HG02938 (cell line): Measurements from ENCODE around the gene ABHD15.

ENCODE experiments used
- ATAC-seq: cut with Tn5 transposase; IDR thresholded peaks from one replicate; pipeline ENCODE4 v1.9.1; 2021; ENCODE audit warnings: mild to moderate bottlenecking, moderate library complexity; ENCODE audit not compliant: unreplicated experiment

The ABHD15 gene

DNA sequence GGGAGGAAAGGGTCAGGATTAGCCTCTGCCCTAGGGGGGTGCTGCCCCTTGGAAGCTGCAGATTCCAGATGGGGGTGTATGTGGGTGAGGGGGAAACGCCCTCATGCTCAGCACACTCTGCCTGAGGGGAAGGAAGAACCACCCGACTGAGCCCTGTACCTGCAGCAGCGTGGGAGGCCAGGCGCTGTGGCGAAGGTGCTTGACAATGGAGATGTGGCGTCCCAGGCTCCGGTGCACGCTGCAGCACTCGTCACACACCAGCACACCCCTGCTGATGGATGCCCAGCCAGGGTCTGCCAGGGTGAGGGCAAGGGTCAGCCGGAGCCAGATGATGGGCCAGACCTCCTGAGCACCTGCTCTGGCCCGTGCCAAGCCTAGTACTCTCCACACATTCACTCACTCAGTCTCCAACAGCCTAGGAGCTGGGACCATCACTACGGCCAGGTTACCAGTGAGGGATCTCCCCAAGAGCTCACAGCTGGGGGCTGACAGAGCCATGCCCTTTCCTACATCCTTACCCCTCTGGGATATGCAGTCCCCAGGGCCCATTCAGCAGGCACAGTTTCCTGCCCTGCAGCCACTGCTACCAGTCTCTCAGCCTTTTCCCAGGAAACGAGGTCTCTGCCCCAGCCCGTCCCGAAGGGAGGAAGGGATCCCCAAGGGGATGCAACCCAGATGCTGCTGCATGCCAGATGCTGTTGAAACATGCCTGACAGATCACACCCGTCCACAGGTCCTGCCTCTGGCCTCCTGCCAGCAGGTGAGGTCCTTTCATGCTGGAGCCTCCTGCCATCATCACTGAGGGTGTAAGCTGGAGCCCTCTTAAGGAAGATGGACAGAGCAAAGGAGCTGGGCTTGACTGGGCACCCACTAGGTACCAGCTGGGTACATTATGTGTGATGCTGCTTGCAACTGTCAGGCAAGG lies 16.7 kb upstream of the ABHD15 start:
- ATAC-seq: no peak

DNA sequence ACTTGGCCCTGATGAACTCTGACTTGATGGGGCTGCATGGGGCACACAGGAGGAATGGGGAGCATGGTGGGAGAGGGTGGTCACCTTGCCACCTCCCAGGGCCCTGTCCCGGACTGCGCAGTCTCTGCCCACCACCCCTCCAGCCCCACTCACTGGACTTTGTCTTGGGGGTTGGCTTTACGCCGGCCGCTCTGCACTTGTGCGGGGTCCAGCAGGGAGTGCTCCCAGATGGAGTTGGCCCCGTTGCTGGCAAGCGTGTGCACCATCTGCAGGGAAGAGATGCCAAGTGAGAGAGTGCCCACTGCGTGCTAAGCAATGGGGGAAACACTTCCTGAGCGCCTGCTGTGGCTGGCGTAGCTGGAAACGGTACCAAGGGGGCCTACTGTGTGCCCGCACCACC lies 15.9 kb upstream of the ABHD15 start:
- no peak for ATAC-seq

DNA sequence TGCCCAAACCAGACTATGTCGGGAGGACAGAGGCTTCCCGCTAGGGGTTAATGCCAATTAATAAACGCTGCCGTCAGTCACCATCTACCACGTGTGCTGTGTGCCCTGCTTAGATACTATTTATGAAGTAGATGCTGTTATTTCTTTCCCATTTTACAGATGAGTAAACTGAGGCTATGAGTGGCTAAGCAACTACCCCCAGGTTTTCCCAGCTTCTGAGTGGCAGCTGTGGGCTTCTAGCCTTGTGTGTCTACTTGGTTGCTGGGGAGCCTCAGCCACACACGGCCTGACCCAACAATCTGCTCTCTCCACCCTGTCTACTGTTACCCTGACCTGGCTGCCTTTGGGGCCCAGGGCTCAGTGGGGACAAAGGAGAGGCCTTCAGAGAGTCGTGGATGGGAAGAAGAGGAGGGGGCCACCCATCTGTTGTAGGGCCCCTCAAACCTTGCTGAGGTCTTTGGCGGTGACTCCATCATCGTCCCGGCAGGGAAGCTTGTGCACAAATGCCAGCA lies 15.5 kb upstream of the ABHD15 start:
- ATAC-seq: no peak

DNA sequence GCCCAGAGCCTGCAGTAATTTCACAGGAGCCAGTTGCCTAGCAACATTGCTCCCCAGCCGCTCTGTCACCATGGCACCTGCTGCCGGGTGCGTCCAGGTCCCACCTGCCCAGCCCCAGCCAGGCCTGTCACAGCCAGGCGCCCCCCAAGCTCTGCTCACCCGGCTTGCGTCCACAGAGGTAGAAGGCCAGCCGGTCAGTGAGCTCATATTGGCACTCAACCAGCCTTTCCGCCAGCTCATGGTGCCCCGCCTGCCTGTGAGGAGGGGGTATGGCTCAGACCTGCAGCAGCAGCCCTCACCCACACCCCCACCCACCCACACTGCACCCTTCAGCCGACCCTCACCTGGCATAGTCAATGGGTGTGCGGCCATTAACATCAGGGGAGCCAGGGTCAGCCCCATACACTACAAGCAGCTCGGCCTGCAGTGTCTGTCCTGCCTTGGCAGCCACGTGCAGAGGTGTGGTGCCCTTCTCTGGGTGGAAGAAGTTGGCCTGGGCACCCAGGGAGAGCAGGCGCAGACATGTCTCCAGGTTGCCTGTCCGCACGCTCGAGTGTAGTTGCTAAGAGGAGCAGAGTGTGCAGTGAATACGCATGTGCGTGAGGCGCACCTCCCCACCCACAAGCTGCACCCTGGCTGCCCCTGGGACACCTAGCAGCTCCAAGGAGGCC lies 14.9 kb upstream of the ABHD15 start:
- ATAC-seq: no peak

DNA sequence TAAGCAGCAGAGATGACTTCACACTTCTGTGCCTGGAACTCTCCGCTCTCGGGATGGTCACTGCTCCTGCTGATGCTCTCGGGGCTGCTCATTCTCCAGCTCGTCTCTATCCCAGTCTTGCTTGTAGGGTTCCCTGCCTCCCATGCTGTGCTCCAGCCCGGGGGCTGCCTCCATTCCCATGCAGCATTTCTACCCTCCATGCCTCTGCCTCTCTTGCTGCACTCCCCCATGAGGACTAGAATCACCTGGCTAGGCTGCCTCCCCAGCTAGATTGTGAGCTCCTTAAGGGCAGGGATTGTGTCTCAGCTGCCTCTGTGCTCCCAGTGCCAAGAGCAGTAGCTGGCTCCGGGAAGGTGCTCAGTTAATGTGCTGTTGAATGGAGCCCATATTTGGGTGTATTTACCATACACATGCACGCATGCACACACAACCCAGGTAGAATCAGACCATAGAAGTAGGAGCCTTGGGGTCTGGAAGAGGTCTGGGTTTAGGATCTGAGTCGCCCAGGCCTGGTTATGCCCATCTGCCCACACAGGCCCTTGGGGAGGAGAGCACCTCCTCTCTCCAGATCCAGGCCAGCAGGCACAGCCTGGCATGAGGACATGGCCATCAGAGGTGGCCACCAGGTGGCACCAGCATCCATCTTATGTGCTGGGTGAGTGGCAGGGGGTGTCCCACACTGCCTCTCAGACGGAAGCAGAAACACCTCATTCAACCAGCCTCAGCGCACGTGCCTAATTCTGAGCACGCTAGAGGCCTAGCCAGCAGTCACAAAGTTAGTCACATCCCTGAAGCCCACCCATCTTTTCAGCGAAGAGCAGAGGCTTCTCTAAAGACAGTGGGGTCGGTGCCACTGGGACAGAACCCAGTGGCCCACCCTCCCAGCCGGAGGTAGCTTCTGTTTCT lies 13.3 kb upstream of the ABHD15 start:
- peak; percentile 69 for ATAC-seq

DNA sequence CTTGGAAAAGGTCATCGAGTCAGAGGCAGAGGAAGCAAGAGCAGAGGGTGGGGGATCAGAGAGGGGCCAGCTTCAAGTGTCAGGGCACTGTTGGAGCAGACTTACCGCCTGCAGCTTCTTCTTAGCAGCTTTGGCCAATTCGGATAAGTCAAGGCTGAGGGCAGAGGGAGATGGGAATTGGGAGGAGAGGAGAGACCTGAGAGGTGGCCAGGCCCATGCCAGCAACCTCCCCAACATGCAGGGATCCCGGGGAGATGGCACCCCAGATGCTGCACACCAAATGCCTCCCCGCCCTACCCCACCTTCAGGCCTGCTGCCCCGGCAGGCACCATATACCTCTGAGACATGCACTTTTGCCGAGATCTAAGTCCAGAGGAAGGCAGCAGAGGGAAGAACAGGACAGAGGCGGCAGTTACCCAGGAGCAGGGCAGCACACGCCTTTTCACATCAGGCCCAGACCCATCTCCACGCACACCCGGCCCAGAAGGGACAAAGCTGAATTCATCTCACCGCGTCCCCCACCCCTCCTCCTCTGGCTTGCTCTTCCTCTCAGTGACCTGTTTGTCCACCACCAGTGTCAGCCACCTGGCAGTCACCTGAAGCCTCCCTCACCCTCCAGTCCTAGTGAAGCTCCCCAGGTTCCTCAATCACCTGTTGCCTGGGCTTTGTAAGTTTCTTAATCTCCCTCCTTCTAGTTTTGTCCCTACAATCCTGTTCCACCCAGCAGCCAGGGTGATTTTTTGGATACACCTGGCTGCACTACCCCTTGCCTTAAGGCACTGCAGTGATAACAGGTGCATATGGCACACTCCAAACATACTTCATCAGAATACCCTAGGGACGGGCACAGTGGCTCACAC lies 12.0 kb upstream of the ABHD15 start:
- ATAC-seq: no peak

DNA sequence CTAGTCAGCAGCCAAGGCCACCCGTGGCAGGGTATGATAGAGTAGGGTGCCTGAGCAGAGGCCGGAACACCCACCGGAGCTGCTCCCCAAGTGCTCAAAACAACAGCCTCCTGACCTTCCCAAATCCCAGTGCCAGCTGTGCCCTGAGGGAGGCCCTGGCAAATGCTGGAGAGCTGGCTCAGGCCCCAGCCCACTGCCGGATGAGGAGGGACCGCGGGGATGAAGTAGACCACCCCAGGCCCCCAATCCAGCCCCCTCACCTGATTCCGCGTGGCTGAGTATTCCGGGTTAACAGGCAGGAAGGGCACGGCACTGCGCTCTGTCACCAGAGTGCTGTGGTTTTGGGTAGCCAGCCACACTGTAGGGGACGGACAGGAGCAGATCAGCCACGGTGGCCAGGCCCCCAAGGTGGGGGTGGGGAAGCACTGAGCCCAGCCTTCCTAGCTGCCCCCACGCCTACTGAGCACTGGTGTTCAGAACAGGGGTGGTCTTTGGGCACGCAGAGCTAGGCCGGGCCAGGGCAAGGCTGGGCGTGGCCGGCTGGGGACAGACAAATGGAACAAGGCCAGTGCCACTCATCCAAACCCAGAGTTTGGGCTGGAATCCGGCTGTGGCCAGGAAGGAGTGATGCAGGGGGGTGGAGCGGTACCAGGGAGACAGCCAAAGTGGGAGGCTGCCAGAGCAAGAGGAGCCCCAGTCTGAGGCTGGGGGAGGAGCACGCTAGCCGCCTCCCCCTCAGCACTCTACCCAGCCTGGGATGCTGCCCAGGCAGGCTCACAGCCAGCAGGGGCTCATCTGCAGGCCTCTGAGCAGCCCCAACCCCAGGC lies 10.8 kb upstream of the ABHD15 start:
- ATAC-seq: no peak

DNA sequence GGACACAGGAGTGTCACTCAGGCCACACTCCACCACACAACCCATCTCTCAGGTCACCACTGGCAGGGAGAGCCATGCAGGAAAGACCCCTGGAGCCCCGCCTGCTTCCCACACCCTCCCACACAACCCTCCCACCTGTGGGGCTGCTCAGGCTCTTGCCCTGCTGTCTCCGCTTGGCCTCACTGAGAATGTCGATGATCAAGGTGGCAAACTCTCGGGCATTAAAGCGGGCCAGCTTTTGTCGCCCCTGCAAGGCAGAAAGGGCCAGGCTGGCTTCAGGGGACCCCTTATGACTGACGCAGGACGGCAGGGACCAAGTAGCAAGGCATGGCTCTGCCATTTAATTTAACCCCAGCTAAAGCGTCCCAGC lies 10.1 kb upstream of the ABHD15 start:
- no peak for ATAC-seq

DNA sequence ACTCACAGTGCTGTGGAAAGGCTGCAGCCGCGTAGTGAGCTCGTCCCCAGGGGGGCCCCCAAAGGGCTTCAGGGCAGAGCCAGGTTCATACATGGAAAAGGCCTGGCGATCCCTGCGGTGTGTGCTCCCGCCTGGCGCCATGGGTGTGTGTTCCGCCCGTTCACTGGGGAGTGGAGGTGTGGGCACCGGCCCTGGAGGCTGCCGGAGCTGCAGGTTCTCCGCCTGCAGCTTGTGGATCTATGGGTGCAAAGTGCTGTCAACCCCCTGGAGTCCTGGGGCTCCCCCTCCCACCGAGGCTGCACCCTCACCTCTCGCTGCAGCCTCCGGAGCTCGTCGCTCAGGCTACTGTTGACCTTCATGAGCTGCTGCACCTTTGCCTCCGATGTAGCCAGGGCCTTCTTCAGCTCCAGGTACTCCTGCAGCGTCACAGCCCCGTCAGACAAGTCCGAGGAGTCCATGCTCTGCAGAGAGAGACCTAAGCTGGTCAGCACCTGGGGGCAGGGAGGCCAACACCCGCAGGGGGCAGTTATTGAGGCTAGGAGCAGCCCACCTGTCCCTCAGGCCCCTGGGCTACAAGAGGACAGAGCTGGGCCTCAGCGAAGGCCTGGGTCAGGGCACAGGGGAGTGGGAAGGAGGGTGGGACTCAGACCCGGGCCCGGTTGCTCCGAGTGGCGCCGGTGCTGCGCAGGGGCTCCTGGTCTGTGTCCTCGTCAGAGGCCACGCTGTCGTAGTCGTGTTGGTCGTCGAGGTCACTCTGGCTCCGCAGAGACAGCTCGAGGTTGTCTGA lies 9.6 kb upstream of the ABHD15 start:
- ATAC-seq: no peak

DNA sequence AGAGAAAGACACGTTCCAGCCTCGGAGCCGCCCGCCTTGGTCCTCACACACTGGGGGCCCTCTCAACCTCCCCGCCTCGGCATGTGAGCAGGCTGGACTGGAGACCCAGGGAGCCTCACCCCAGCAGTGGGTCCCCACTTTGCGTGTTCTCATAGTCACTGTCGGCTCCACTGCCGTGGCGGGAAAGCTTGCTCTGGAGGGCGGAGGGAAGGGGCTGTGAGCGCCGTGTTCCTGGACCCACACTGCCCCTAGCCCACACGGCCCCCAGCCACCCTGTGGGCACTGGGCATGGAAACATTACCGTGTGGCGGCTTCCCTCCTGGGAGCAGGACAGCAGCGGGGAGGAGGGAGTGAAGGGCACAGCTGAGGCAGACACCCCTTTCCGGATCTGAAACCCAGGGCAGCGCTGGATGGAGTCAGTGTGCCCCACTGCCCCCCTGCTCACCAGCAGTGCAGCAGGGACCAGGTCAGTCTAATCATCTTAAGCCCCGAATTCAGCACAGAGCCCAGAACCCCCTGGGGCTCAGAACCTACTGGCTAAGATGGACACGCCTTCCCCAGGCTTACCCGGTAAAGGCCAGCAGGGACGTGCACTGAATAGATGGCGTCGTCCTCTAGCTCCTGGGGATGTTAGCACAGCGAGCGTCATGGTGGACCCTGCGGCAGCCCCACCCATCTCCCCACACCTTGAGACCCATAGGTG lies 8.8 kb upstream of the ABHD15 start:
- ATAC-seq: no peak

DNA sequence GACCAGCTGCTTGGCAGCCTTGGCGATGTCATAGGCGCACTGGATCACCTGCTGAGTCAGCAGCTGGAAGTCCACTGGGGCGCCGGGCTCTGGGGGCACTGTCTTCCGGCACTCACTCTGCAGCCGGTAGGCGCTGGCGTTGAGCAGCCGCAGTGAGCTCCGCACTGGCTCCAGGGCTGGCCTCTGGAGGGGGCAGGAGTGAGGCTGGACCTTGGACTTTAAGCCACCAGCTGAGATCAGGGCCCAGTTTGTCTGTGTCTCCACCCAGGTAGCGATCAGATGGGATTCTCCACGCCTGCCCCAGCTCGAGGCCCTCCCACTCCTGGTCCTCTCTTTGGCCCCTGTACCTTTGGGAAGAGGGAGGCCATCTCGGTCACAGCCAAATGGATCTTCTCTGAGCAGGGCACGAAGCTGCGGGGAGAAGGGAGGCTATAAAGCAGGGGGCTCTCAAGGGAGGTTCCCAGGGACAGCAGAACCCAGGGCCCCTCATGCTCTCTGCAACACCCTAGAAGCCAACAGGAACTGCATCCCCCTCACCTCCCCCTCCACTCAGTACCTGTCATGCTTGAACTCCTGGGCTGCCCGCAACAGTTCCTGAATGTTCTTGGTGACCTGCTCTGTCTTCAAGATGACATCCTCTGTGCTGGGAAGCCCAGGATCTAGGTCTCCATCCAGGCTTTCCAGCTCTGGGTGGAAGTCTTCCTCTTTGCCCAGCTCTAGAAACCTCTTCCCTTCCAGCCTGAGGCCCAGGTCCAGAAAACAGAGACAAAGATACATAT lies 8.1 kb upstream of the ABHD15 start:
- no peak for ATAC-seq

DNA sequence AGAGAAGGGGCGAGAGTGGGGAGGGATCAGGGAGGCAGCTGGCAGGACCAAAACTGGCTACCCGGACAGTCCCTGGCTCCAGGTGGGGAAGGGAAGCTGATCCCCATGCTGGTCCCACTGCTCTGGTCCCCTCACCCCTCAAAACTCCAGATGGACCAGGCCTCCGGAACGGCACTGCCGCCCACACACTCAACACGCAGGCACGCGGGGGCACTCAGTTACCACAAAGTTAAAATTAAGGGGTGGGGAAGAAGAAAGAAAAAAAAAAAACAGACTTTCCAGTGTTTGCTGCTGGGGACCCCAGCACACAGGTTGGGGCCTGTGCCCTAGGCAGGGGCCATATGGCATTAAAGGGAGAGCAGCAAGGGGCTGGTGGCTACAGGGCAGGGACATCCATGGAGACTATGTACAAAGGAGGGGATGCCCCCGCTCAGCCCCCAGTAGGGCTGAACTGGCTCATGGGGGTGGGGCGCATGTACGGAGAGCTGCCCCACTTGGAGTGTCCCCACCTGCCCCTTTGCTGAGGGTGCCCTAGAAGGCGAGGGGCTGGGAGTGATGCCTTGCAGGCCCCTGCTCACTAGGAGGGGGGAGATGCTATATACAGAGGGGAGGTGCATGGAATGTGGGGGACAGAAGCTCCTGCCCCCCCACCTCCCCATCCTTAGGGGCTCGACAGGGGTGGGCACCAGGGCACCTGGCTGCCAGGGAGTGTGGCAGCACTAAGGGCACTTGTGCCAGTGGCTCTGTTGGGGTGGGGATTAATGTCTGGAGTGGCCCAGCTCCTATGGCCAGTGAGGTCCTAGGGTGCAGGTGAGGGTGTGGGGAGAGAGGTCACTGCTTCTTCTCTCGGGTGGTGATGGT lies 7.3 kb upstream of the ABHD15 start:
- ATAC-seq: no peak

DNA sequence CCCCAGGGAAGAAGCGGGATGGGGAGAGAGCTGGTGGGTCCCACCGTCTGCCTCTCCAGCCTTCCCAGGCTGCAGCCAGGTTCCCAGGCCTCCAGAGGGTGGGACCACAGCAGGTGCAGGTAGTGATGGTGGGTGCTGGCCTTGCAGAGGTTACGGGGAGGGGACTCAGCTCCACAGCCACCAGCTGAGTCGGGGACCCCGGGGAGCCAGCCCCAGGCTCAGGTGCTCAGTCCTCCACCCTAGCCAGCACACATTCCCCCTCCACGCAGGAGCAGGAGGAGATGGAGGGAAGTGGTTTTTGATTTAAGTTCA lies 6.7 kb upstream of the ABHD15 start:
- no peak for ATAC-seq

DNA sequence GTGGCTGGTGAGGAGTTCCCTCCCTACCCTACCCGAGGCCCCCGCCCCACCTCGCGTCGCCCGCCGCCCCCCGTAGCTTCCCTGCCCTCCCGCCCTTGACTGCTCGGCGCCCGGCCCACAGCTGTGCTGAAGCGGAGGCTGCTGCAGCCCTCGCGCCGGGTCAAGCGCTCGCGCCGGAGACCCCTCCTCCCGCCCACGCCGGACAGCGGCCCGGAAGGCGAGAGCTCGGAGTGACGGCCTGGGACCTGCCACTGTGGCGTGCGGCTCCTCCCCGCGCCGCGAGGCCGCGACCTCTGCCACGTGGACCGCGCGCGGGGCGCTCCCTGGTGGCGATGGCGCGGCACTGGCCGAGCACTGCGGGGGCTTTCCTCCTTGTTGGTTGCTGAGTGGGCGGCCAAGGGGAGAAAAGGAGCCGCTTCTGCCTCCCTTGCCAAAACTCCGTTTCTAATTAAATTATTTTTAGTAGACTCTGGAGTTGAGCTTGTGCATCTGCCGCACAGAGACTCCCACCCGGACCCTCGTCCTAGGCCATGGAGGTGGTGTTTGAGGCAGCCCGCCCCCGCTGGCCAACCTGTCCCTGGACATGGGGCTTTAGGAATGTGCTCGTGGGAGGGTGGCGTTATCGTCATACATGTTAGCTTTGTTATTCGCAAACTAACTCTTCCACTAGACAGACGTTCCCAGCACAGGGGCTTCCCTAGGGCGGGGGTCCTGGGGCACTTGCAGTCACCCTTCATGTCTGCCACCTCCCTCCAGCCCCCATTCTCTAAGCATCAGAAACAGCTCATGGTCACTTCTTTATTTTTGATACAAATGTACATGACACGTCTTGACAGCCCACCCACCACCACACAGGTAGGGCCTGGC lies 6.1 kb upstream of the ABHD15 start:
- ATAC-seq: no peak

DNA sequence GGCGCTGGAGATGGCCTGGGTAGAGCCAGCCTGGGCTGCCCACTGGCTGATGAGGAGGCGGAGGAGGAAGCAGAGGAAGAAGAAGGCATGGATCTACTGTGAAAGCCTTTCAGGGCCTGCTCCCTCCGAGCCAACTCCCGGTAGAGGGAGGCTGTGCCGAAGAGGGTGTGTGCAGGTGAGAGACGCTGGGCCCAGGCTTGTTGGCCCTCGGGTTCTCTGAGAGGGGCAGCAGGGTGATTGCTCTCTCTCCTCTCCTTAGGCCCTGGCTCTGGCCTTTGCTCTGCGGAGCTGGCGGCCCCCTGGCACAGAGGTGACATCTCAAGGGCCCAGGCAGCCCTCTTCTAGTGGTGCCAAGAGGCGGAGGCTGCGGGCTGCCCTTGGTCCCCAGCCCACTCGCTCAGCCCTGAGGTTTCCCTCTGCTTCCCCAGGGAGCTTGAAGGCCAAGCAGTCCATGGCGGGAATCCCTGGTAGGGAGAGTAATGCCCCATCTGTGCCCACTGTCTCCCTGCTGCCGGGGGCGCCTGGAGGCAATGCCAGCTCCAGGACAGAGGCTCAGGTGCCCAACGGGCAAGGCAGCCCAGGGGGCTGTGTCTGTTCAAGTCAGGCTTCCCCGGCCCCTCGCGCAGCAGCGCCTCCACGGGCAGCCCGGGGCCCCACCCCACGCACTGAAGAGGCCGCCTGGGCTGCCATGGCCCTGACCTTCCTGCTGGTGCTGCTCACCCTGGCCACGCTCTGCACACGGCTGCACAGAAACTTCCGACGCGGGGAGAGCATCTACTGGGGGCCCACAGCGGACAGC lies 5.2 kb upstream of the ABHD15 start:
- ATAC-seq: no peak
